ENCODE data around the gene CADM4.

DNA sequence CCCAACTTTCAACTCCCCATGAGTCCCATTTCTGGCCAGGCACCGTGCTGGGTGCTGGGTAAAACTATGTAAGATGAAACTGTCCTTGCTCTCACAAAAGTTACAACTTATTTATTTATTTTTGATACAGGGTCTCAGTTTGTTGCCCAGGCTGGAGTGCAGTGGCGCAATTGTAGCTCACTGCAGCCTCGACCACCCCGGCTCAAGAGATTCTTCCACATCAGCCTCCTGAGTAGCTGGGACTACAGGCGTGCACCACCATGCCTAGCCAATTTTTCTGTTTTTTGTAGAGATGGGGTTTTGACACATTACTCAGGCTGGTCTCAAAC, 12.9 kb upstream of the CADM4 start:
- no peak for TF ChIP-seq GATA3 (IDR thresholded peaks at IDR 0.05; ENCODE audit: low read depth, low read length)
- no peak for TF ChIP-seq GATA2 (IDR thresholded peaks at IDR 0.05; ENCODE audit: low read depth, low read length)

Data from SH-SY5Y (cell line).